Endothelial cell of umbilical vein (primary cell): ENCODE data around the gene RFNG. TPM values are rescaled to one million over a fixed set of nuclear protein-coding genes. Genes with fewer than 3 reads are reported as not detected.

ENCODE experiments used
- BruUV-seq: library from RNA; stranded (reverse); fragments of 400-500 nt; replicated peaks from 2 replicates; lab custom pipeline; 2021; lab: Mats Ljungman, UMichigan
- CTCF ChIA-PET: fragments of 300-600, 350-600 bp; sonication (Branson Sonifier 250); formaldehyde crosslinking; loops from one replicate; lab custom pipeline; 2021; ENCODE audit warnings: antibody characterized with exemption, inconsistent platforms; lab: Charles Lee
- POLR2A ChIA-PET: fragments of 300-600, 350-600 bp; sonication (Branson Sonifier 250); formaldehyde crosslinking; loops from one replicate; lab custom pipeline; 2021; ENCODE audit warnings: antibody characterized with exemption, inconsistent platforms; lab: Charles Lee
- DNase-seq: peaks from one replicate; pipeline ENCODE4 v3.0.0-alpha.2; 2011; ENCODE audit warnings: low read depth, low spot score
- FAIRE-seq: peaks from 2 replicates; lab custom pipeline; 2011; peaks lifted over from hg19 to GRCh38; lab: Jason Lieb, UNC
- H2AFZ ChIP-seq: 2 replicates; pipeline ENCODE4 v1.6.0; 2012; ENCODE audit warnings: low read depth, low read length, control low read depth, inconsistent platforms
- H3K27ac ChIP-seq: 2 replicates; pipeline ENCODE4 v1.5.1; 2011; ENCODE audit warnings: low read depth, mild to moderate bottlenecking, control low read depth, low read length, moderate library complexity; ENCODE audit not compliant: insufficient read depth
- H3K27me3 ChIP-seq, 2 experiments: 2 replicates each; pipeline versions ENCODE4 v1.6.0 to v1.6.1; 2011; ENCODE audit warnings: low read length in 2 of 2, mixed read lengths in 1 of 2; ENCODE audit not compliant: control insufficient read depth in 2 of 2, insufficient read depth in 2 of 2
- H3K36me3 ChIP-seq, 2 experiments: 2 replicates in 1 of 2; 3 replicates in 1 of 2; pipeline ENCODE4 v1.5.1; 2011; ENCODE audit warnings: low read length in 2 of 2, mild to moderate bottlenecking in 1 of 2, moderate library complexity in 1 of 2; ENCODE audit not compliant: control insufficient read depth in 2 of 2, insufficient read depth in 2 of 2; ENCODE audit errors: extremely low read depth in 1 of 2
- H3K4me1 ChIP-seq: 3 replicates; pipeline ENCODE4 v1.5.1; 2011; ENCODE audit warnings: mild to moderate bottlenecking, low read length; ENCODE audit not compliant: control insufficient read depth, insufficient read depth; ENCODE audit errors: extremely low read depth
- H3K4me2 ChIP-seq: 2 replicates; pipeline ENCODE4 v1.6.1; 2011; ENCODE audit warnings: low read length, control low read depth, mixed read lengths; ENCODE audit not compliant: insufficient read depth
- H3K4me3 ChIP-seq, 3 experiments: fragments of 200-600 bp in 1 of 3; sonication (generic), shearing (Covaris generic) in 1 of 3; replicated peaks in 1 of 3; 2 replicates each; pipeline ENCODE4 v1.5.1; 2011 to 2016; ENCODE audit warnings: control low read depth in 3 of 3, low read length in 3 of 3, mild to moderate bottlenecking in 2 of 3, inconsistent platforms in 1 of 3, low read depth in 1 of 3, moderate library complexity in 1 of 3; ENCODE audit not compliant: insufficient read depth in 1 of 3
- H3K79me2 ChIP-seq: 2 replicates; pipeline ENCODE4 v1.6.0; 2012; ENCODE audit warnings: low read length, inconsistent platforms; ENCODE audit not compliant: control insufficient read depth, insufficient read depth
- H3K9ac ChIP-seq: replicated peaks from 2 replicates; pipeline ENCODE3; 2011; ENCODE audit warnings: low read length, control low read depth; ENCODE audit not compliant: insufficient read depth; ENCODE audit errors: extremely low read depth
- H3K9me1 ChIP-seq: replicated peaks from 3 replicates; pipeline ENCODE4 v1.6.0; 2011; ENCODE audit warnings: mild to moderate bottlenecking, low read length; ENCODE audit not compliant: control insufficient read depth, insufficient read depth; ENCODE audit errors: extremely low read depth
- H3K9me3 ChIP-seq: replicated peaks from 2 replicates; pipeline ENCODE4 v1.5.1; 2012; ENCODE audit warnings: low read length, inconsistent platforms; ENCODE audit not compliant: control insufficient read depth, insufficient read depth
- H4K20me1 ChIP-seq: replicated peaks from 2 replicates; pipeline ENCODE3; 2011; ENCODE audit warnings: mild to moderate bottlenecking, low read length; ENCODE audit not compliant: control insufficient read depth, insufficient read depth; ENCODE audit errors: extremely low read depth
- CTCF ChIP-seq, 2 donors: IDR thresholded peaks; 1 replicate in 1 of 2; 2 replicates in 1 of 2; pipeline ENCODE4 v1.5.1; 2011; ENCODE audit warnings: low read length in 2 of 2, mild to moderate bottlenecking in 2 of 2, moderate library complexity in 2 of 2, control low read depth in 1 of 2, inconsistent platforms in 1 of 2, low read depth in 1 of 2; ENCODE audit not compliant: insufficient read depth in 1 of 2; ENCODE audit errors: extremely low read depth in 1 of 2
- EZH2 ChIP-seq: IDR thresholded peaks from 2 replicates; pipeline ENCODE4 v1.6.1; 2012; ENCODE audit warnings: borderline replicate concordance, low read depth, mild to moderate bottlenecking, moderate library complexity, low read length, inconsistent platforms; ENCODE audit not compliant: severe bottlenecking
- FOS ChIP-seq: IDR thresholded peaks from 2 replicates; pipeline ENCODE4 v1.6.1; 2011; ENCODE audit warnings: mild to moderate bottlenecking, low read length, moderate library complexity, borderline replicate concordance; ENCODE audit not compliant: insufficient read depth
- GATA2 ChIP-seq: IDR thresholded peaks from 2 replicates; pipeline ENCODE4 v1.7.0; 2011; ENCODE audit warnings: low read depth, mild to moderate bottlenecking, moderate library complexity, mixed read lengths, low read length; ENCODE audit not compliant: insufficient read length, insufficient read depth
- JUN ChIP-seq: IDR thresholded peaks from 2 replicates; pipeline ENCODE4 v1.6.1; 2011; ENCODE audit warnings: borderline replicate concordance, low read depth; ENCODE audit not compliant: insufficient read length, insufficient read depth
- MAX ChIP-seq: IDR thresholded peaks from 2 replicates; pipeline ENCODE4 v1.6.1; 2011; ENCODE audit not compliant: insufficient read depth, insufficient read length
- MYC ChIP-seq: IDR thresholded peaks from one replicate; pipeline ENCODE4 v1.6.1; 2011; ENCODE audit warnings: mild to moderate bottlenecking, low read depth, low read length
- POLR2A ChIP-seq: IDR thresholded peaks from 2 replicates; pipeline ENCODE4 v1.6.1; 2012; ENCODE audit warnings: low read depth, mild to moderate bottlenecking, control low read depth, low read length
- POLR2AphosphoS5 ChIP-seq: IDR thresholded peaks from 2 replicates; pipeline ENCODE4 v1.6.1; 2012; ENCODE audit warnings: low read depth, mild to moderate bottlenecking, control low read depth, low read length, moderate library complexity; ENCODE audit not compliant: insufficient read depth
- dilution Hi-C: fragments of 300-500 bp; cut with MboI; formaldehyde crosslinking; loops from one replicate; pipeline ENCODE4 v1.15.0; 2019; ENCODE audit warnings: low sequenced_read_pairs; ENCODE audit not compliant: extremely low pct_ligation_motif_present
- intact Hi-C: fragments of 100-400 bp; cut with micrococcal nuclease; formaldehyde crosslinking; loops from one replicate; pipeline ENCODE4 v1.10.0; 2022
- polyA plus RNA-seq, 4 experiments: library from polyadenylated mRNA; depleted of rRNA in 3 of 4; stranded (reverse) in 3 of 4; unstranded in 1 of 4; fragments of >200 nt; gene quantifications; 2 replicates each; pipeline versions ENCODE4 v1.2.1 to v1.2.3, GENCODE V29; 2011 to 2012; ENCODE audit warnings: missing spikeins in 1 of 4
- total RNA-seq: library from RNA; stranded (reverse); gene quantifications from 2 replicates; pipeline ENCODE4 v1.2.3, GENCODE V29; 2021

Gene RFNG
- total and polyA plus RNA-seq, 2 donors (not counting 3 experiments of a cell fraction or from before 2014, with no cell fraction given): 33.7 to 40.0 TPM

- Histone ChIP-seq H2AFZ (no peak overlapping the region), H3K9me3 (no peaks in the 10 kb centered on the region), H4K20me1 (no peaks in the 10 kb centered on the region), H3K4me1 (peaks cover 13% of the 10 kb centered on the region), H3K27ac (no peak overlapping the region), H3K79me2 (peaks cover 52% of the 10 kb centered on the region), H3K4me3 (no peak overlapping the region), H3K4me2 (no peak overlapping the region), H3K27me3 (no peaks in the 10 kb centered on the region), H3K9ac (no peak overlapping the region), H3K9me1 (no peaks in the 10 kb centered on the region), H3K36me3 (peaks cover 33 to 62% of the 10 kb centered on the region in 2 experiments)
- no TSS peak for BruUV-seq
- dilution Hi-C loops (no loop called here), intact Hi-C loops (no loop called here)
- POLR2A ChIA-PET: no interaction called here
- TF ChIP-seq POLR2A (no peak), POLR2AphosphoS5 (no peak), MAX (no peak), JUN (no peak), FOS (no peak), CTCF (IDR thresholded peaks at IDR 0.05; ENCODE audit: extremely low read depth in 1 of 2, insufficient read depth in 1 of 2, low read depth in 1 of 2, low read length in 2 of 2) (no peak), GATA2 (no peak), MYC (no peak), EZH2 (no peak)
- DNase-seq (no peak), FAIRE-seq (no peak)
- CTCF ChIA-PET: no interaction called here
Observed at GRCh38 chr17:82092628-82092994, 41.0 kb upstream of the RFNG start.
